Transverse colon (tissue), 4 donors: ENCODE measurements around the gene SDK1. TPM values are rescaled to one million over a fixed set of nuclear protein-coding genes. Genes with fewer than 3 reads are reported as not detected.
"Not testable (repeated sequence)": the region's sequence is repeated elsewhere in the genome, so short reads cannot be mapped to it uniquely, and the experiment has no call there.

Source experiments
- DNase-seq: peaks from one replicate; pipeline ENCODE4 v3.0.0-alpha.2; 2019
- H3K27ac ChIP-seq, 4 donors: fragments of 200-600 bp; sonication (generic); 2 replicates each; pipeline ENCODE4 v1.5.1; 2016 to 2018; ENCODE audit warnings: inconsistent platforms in 4 of 4
- H3K27me3 ChIP-seq: fragments of 200-600 bp; sonication (generic); 2 replicates; pipeline ENCODE4 v1.5.1; 2017; ENCODE audit warnings: inconsistent platforms
- H3K36me3 ChIP-seq, 4 donors: fragments of 200-600 bp; sonication (generic); 2 replicates each; pipeline ENCODE4 v1.5.1; 2017 to 2019; ENCODE audit warnings: inconsistent platforms in 4 of 4
- H3K4me1 ChIP-seq, 4 donors: fragments of 200-600 bp; sonication (generic); 2 replicates each; pipeline ENCODE4 v1.5.1; 2017 to 2020; ENCODE audit warnings: inconsistent platforms in 4 of 4
- H3K4me3 ChIP-seq, 4 donors: fragments of 200-600 bp; sonication (generic); 1 replicate in 1 of 4; 2 replicates in 3 of 4; pipeline versions ENCODE4 v1.5.1 to v1.6.1; 2017 to 2019; ENCODE audit warnings: inconsistent platforms in 4 of 4
- H3K9me3 ChIP-seq, 2 donors: fragments of 200-600 bp; sonication (generic); 2 replicates each; pipeline ENCODE4 v1.5.1; 2017 to 2019; ENCODE audit warnings: inconsistent platforms in 2 of 2
- CTCF ChIP-seq, 5 experiments: fragments of 200-600 bp in 3 of 5; fragments of 450-650 bp in 2 of 5; sonication (generic) in 3 of 5; IDR thresholded peaks; 1 replicate in 2 of 5; 2 replicates in 3 of 5; pipeline ENCODE4 v1.5.1; 2016 to 2017; ENCODE audit warnings: antibody characterized with exemption in 5 of 5, inconsistent platforms in 3 of 5, mild to moderate bottlenecking in 2 of 5, moderate library complexity in 1 of 5
- EP300 ChIP-seq: sonication (generic); formaldehyde crosslinking; IDR thresholded peaks from one replicate; pipeline ENCODE4 v1.6.1; 2017; ENCODE audit warnings: antibody characterized with exemption, low read depth
- POLR2A ChIP-seq: fragments of 450-650 bp; IDR thresholded peaks from one replicate; pipeline ENCODE4 v1.6.1; 2016; ENCODE audit warnings: antibody characterized with exemption, mild to moderate bottlenecking, moderate library complexity
- POLR2AphosphoS5 ChIP-seq, 3 donors: sonication (generic); formaldehyde crosslinking; IDR thresholded peaks; one replicate each; pipeline ENCODE4 v1.6.1; 2016; ENCODE audit warnings: antibody characterized with exemption in 3 of 3
- WGBS, 2 donors: methylation state at CpG; one replicate each; pipeline ENCODE4 v1.1.5; 2018; ENCODE audit warnings: low coverage in 1 of 2; 5-methylcytosine and 5-hydroxymethylcytosine counted together
- in situ Hi-C, 4 donors: fragments of 200-750 bp; cut with MboI; loops; one replicate each; pipeline versions ENCODE4 v1.15.0 to v1.15.1; 2017; ENCODE audit warnings: low sequenced_read_pairs in 3 of 4, low pct_ligation_motif_present in 1 of 4, low pct_unique_long_range_greater_than_20kb in 1 of 4
- intact Hi-C: fragments of 100-400 bp; cut with DNase I; formaldehyde crosslinking; loops from one replicate; pipeline ENCODE4 v1.15.1; 2023; ENCODE audit warnings: low total_unique reads
- total RNA-seq, 4 donors: library from RNA; depleted of rRNA; stranded (reverse); fragments of >200 nt; gene quantifications; one replicate each; pipeline ENCODE4 v1.1.0, GENCODE V29; 2016

Gene SDK1
- total RNA-seq, 4 donors from 2014 or later, result 4.0 to 8.6 (median 5.4) TPM

GRCh38 chr7:4214291-4215155 lies 913.5 kb downstream of the SDK1 start:
- WGBS, 2 donors, result 83% methylated on average over 32 of the region's 32 CpGs; no CpG with 5 or more reads in 1 of the 2 donors
- no peaks in the 10 kb centered on the region for H3K27me3 ChIP-seq

GRCh38 chr7:4215176-4215720 lies 914.2 kb downstream of the SDK1 start:
- TF ChIP-seq POLR2A (no peak), EP300 (no peak), CTCF (IDR thresholded peaks at IDR 0.05) (no peak), POLR2AphosphoS5 (IDR thresholded peaks at IDR 0.05) (no peak)
- intact Hi-C loops, result no loop called here
- WGBS, 2 donors, result 94 to 100% methylated on average over 1 to 19 of the region's 19 CpGs
- no peaks in the 10 kb centered on the region for H3K9me3 ChIP-seq
- in situ Hi-C loops, result no loop called here
- H3K4me1 ChIP-seq, result no peaks in the 10 kb centered on the region
- no peak overlapping the region for H3K4me3 ChIP-seq
- no peak for DNase-seq
- no peak overlapping the region for H3K27ac ChIP-seq
- H3K36me3 ChIP-seq, result no peaks in the 10 kb centered on the region
- no peaks in the 10 kb centered on the region for H3K27me3 ChIP-seq

More at GRCh38 chr7:4214291-4215155, 913.5 kb downstream of the SDK1 start:
- Histone ChIP-seq H3K4me3 (no peak overlapping the region), H3K27ac (no peak overlapping the region), H3K4me1 (no peaks in the 10 kb centered on the region), H3K9me3 (no peaks in the 10 kb centered on the region), H3K36me3 (no peaks in the 10 kb centered on the region)
- TF ChIP-seq EP300 (no peak), POLR2A (no peak), CTCF (IDR thresholded peaks at IDR 0.05) (no peak), POLR2AphosphoS5 (IDR thresholded peaks at IDR 0.05) (no peak)
- intact Hi-C loops, result no loop called here
- in situ Hi-C loops, result no loop called here
- DNase-seq, result no peak

GRCh38 chr7:4216016-4216415 lies 915.0 kb downstream of the SDK1 start:
- no peaks in the 10 kb centered on the region for H3K4me1 ChIP-seq
- H3K36me3 ChIP-seq, result no peaks in the 10 kb centered on the region
- H3K9me3 ChIP-seq, result no peaks in the 10 kb centered on the region
- in situ Hi-C loops, result no loop called here
- intact Hi-C loops, result no loop called here
- H3K4me3 ChIP-seq, result no peak overlapping the region
- DNase-seq, result no peak
- no peaks in the 10 kb centered on the region for H3K27me3 ChIP-seq
- no peak overlapping the region for H3K27ac ChIP-seq
- TF ChIP-seq POLR2A, result no peak
- TF ChIP-seq EP300, result no peak
- TF ChIP-seq CTCF (IDR thresholded peaks at IDR 0.05), result no peak
- TF ChIP-seq POLR2AphosphoS5 (IDR thresholded peaks at IDR 0.05), result no peak
- WGBS, 2 donors, result 59 to 70% methylated on average over 11 to 16 of the region's 16 CpGs

GRCh38 chr7:4217126-4217660 lies 916.1 kb downstream of the SDK1 start:
- H3K4me3 ChIP-seq, H3K27ac ChIP-seq, intact Hi-C loops, DNase-seq, H3K4me1 ChIP-seq, H3K36me3 ChIP-seq, in situ Hi-C loops, H3K27me3 ChIP-seq, H3K9me3 ChIP-seq: not testable (repeated sequence)
- 93% methylated on average over 28 of the region's 29 CpGs; no CpG with 5 or more reads in 1 of the 2 donors for WGBS, 2 donors
